Activated T-cell treated with anti-CD3 and anti-CD28 coated beads, Interleukin-2, amount 50 U/mL, for 24 hours (primary cell): Measurements from ENCODE around the gene RGR.
A peak's percentile ranks its signal among the peaks of the same experiment; 100 is the strongest.

Experiments
- DNase-seq: peaks from one replicate; pipeline ENCODE4 v3.0.0-alpha.2; 2020
- H3K27ac Mint-ChIP-seq: 2 replicates; pipeline ENCODE4 v1.8.0; 2020; ENCODE audit warnings: mild to moderate bottlenecking, mixed read lengths
- H3K27me3 Mint-ChIP-seq: 2 replicates; pipeline ENCODE4 v1.8.0; 2020; ENCODE audit warnings: mixed read lengths
- H3K36me3 Mint-ChIP-seq: 2 replicates; pipeline ENCODE4 v1.8.0; 2020; ENCODE audit warnings: low read depth, mixed read lengths
- H3K4me1 Mint-ChIP-seq: 2 replicates; pipeline ENCODE4 v1.8.0; 2020; ENCODE audit warnings: low read depth, mixed read lengths
- H3K4me3 Mint-ChIP-seq: 2 replicates; pipeline ENCODE4 v1.8.0; 2020; ENCODE audit warnings: mild to moderate bottlenecking, moderate library complexity, mixed read lengths
- H3K9me3 Mint-ChIP-seq: 2 replicates; pipeline ENCODE4 v1.8.0; 2020; ENCODE audit warnings: mixed read lengths

The RGR gene

GRCh38 chr10:84291384-84291783 is 46.5 kb downstream of the RGR start:
- Mint-ChIP-seq H3K27me3 (peaks cover 3% of the 10 kb centered on the region), H3K36me3 (no peaks in the 10 kb centered on the region), H3K4me1 (peaks cover 21% of the 10 kb centered on the region), H3K4me3 (no peak overlapping the region), H3K9me3 (no peaks in the 10 kb centered on the region), H3K27ac (no peak overlapping the region)
- no peak for DNase-seq

DNA sequence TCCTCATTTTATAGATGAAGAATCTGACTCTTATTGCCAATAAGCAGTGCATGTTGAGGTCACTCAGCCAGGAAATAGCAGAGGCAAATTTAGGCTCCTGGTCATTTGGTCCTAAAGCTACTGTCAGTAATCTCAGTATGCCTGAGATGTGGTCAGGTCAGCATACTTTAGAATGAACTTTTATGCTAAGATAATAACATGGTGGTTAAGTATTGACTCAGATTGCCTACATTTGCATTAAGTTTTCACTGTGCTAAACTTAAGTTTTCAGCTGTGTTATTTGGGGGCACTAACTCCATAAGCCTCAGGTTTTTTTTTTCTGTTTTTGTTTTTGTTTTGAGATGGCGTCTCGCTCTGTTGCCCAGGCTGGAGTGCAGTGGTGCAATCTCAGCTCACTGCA is 47.6 kb downstream of the RGR start:
- Mint-ChIP-seq H3K9me3 (no peaks in the 10 kb centered on the region), H3K4me1 (peaks cover 21% of the 10 kb centered on the region), H3K36me3 (no peaks in the 10 kb centered on the region), H3K27me3 (peaks cover 3% of the 10 kb centered on the region), H3K27ac (no peak overlapping the region), H3K4me3 (no peak overlapping the region)
- no peak for DNase-seq

- DNase-seq, result no peak
- Mint-ChIP-seq H3K9me3 (no peaks in the 10 kb centered on the region), H3K4me1 (peaks cover 21% of the 10 kb centered on the region), H3K27me3 (no peaks in the 10 kb centered on the region), H3K27ac (peak overlapping the region; percentile 70), H3K36me3 (no peaks in the 10 kb centered on the region), H3K4me3 (no peak overlapping the region)
These were observed 48.3 kb downstream of the RGR start for GRCh38 chr10:84293171-84293570.

DNA sequence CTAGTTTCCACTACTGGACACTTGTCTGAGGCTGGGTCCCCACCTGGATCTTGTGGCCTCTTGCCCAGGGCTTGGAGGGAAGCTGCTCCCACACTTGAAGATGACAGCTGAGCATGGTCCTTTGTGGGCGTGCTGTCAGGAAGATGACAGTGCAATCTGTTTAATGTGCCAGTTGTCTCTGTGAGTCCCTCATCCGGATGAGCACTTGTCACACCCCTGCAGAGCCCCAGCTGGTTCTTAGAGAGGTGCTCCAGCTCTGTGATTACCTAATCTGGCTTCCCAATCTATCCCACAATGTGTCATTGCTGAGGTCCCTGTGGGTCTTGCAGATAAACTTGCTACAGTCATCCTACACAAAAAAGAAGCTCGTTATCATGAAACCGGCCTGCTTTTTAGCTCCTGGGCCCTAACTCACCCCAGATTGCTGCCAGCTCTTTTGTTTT is 48.7 kb downstream of the RGR start:
- H3K9me3 Mint-ChIP-seq, result no peaks in the 10 kb centered on the region
- peak overlapping the region; percentile 70 for H3K27ac Mint-ChIP-seq
- H3K4me1 Mint-ChIP-seq, result peaks cover 21% of the 10 kb centered on the region
- H3K4me3 Mint-ChIP-seq, result no peak overlapping the region
- no peak for DNase-seq
- H3K36me3 Mint-ChIP-seq, result no peaks in the 10 kb centered on the region
- no peaks in the 10 kb centered on the region for H3K27me3 Mint-ChIP-seq

DNA sequence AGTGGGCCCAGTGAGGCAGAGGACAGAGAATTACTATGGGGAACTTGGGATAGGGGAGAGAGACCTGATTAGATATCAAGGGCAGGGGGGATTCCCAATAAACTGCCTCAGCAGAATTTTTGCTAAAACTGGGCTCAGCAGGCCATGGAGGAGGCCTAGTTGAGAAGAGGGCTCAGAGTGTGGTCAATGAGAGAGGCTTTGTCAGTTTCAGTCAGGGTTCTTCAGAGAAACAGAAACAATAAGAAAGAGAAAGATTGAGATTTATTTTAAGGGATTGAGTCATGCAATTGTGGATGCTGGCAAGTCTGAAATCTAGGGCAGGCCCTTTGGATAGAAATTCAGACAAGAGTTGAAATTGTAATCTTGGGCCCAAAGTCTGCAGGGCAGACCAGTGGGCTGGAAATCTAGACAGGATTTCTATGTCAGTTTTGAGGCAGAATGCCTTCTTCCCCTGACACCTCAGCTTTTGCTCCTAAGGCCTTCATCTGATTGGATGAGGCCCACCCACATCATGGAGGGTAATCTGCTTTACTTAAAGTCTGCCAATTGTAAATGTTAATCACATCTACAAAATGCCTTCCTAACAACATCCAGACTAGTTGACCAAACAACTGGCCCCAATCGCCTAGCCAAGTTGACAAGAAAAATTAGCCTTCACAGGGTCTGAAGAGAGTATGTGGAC is 50.1 kb downstream of the RGR start:
- Mint-ChIP-seq H3K27ac (peak overlapping the region; percentile 1), H3K27me3 (no peaks in the 10 kb centered on the region), H3K4me3 (no peak overlapping the region), H3K36me3 (no peaks in the 10 kb centered on the region), H3K4me1 (peaks cover 21% of the 10 kb centered on the region), H3K9me3 (no peaks in the 10 kb centered on the region)
- no peak for DNase-seq

DNA sequence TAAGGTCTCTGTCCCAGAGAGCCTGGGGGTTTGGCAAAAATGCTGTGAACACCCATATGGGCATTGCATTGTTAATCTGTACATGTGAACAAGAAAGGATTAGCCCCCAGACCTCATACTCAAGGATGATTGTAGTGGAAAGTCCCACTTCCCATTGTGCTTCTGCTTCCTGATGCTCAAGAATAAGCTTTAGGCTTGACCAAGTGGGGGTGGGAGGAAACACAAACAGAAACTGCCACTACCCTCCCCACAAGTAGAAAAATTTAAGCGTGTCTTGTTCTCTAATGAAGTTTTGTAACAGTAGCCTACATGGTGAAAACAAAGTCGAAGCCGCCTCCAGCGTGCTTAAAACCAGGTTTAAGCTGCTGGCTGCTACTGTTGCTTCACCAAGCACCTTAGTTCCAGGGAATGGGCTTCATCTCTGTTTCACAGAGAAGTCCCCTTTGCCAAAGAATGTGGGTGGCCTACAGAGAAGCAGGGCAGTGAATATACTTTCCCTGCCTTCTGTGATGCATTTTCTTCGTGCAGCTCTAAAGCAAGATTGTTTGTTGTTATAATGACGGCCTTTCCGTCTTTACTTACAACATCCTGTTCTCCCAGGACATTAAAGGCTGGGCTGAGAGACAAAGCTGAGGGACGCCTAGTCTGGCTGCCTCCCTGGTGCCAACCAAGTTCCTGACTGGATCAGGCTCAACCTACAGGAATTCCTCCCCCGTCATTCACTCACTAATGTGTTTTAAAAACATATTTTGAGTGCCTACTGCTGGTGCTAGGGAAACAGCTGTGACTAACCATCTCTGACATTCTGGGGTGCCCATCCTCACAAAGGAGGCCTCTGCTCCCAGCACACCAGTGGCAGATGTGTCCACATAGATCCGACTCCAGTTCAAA is 51.5 kb downstream of the RGR start:
- no peak overlapping the region for H3K4me3 Mint-ChIP-seq
- H3K36me3 Mint-ChIP-seq, result no peaks in the 10 kb centered on the region
- H3K27ac Mint-ChIP-seq, result no peak overlapping the region
- peaks cover 21% of the 10 kb centered on the region for H3K4me1 Mint-ChIP-seq
- no peak for DNase-seq
- H3K27me3 Mint-ChIP-seq, result peaks cover 3% of the 10 kb centered on the region
- H3K9me3 Mint-ChIP-seq, result no peaks in the 10 kb centered on the region

- no peak overlapping the region for H3K4me3 Mint-ChIP-seq
- H3K36me3 Mint-ChIP-seq, result no peaks in the 10 kb centered on the region
- no peak overlapping the region for H3K27ac Mint-ChIP-seq
- DNase-seq, result no peak
- H3K9me3 Mint-ChIP-seq, result no peaks in the 10 kb centered on the region
- peaks cover 3% of the 10 kb centered on the region for H3K27me3 Mint-ChIP-seq
- H3K4me1 Mint-ChIP-seq, result peaks cover 21% of the 10 kb centered on the region
These were observed 53.2 kb downstream of the RGR start for GRCh38 chr10:84298057-84298456.

DNA sequence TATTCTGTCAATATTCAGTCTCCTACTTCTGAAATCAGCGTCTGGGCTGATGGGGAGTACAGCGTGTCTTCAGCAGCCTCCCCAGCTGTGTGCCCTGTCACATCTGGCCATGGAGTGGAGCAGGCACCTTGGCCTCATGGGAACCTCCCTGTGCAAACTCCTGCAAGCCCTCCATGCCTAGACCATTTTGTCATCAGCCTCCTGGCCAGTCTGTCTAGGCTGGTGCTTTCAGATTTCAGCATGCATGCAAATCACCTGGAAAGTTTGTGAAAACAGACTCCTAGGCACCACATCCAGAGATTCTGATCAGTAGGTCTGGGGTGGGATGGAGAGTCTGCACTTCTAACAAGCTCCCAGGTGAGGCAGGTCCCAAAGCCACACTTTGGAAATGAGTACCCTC is 57.4 kb downstream of the RGR start:
- no peak overlapping the region for H3K4me3 Mint-ChIP-seq
- peaks cover 3% of the 10 kb centered on the region for H3K27me3 Mint-ChIP-seq
- no peak for DNase-seq

GRCh38 chr10:84306751-84307384 is 62.0 kb downstream of the RGR start:
- Mint-ChIP-seq H3K27ac (peak overlapping the region; percentile 95), H3K9me3 (no peaks in the 10 kb centered on the region), H3K36me3 (no peaks in the 10 kb centered on the region), H3K4me3 (peak overlapping the region; percentile 62), H3K4me1 (peaks cover 48% of the 10 kb centered on the region), H3K27me3 (no peaks in the 10 kb centered on the region)
- DNase-seq, result peak; percentile 43

More for the DNA sequence above, 57.4 kb downstream of the RGR start:
- H3K9me3 Mint-ChIP-seq, result no peaks in the 10 kb centered on the region
- H3K36me3 Mint-ChIP-seq, result no peaks in the 10 kb centered on the region
- peaks cover 17% of the 10 kb centered on the region for H3K4me1 Mint-ChIP-seq
- H3K27ac Mint-ChIP-seq, result no peak overlapping the region

GRCh38 chr10:84308021-84308420 is 63.2 kb downstream of the RGR start:
- no peaks in the 10 kb centered on the region for H3K27me3 Mint-ChIP-seq
- peak overlapping the region; percentile 95 for H3K27ac Mint-ChIP-seq
- no peaks in the 10 kb centered on the region for H3K36me3 Mint-ChIP-seq
- DNase-seq, result no peak
- peaks cover 48% of the 10 kb centered on the region for H3K4me1 Mint-ChIP-seq
- H3K9me3 Mint-ChIP-seq, result no peaks in the 10 kb centered on the region
- peak overlapping the region; percentile 5 for H3K4me3 Mint-ChIP-seq

- Mint-ChIP-seq H3K4me1 (peaks cover 48% of the 10 kb centered on the region), H3K27me3 (no peaks in the 10 kb centered on the region), H3K36me3 (no peaks in the 10 kb centered on the region), H3K9me3 (no peaks in the 10 kb centered on the region), H3K4me3 (peak overlapping the region; percentile 52), H3K27ac (peak overlapping the region; percentile 95)
- peak; percentile 51 for DNase-seq
These were observed 63.8 kb downstream of the RGR start for GRCh38 chr10:84308481-84309304.
